GM21576 (cell line): ENCODE results near the gene ABCA10.
"Not testable (repeated sequence)": the region's sequence is repeated elsewhere in the genome, so short reads cannot be mapped to it uniquely, and the experiment has no call there.

ENCODE experiments used
- ATAC-seq: cut with Tn5 transposase; IDR thresholded peaks from one replicate; pipeline ENCODE4 v1.9.1; 2021; ENCODE audit warnings: mild to moderate bottlenecking, moderate library complexity; ENCODE audit not compliant: unreplicated experiment

The ABCA10 gene

GRCh38 chr17:69168642-69169041 is 60.0 kb downstream of the ABCA10 start:
- not testable (repeated sequence) for ATAC-seq

- ATAC-seq = no peak
Observed at GRCh38 chr17:69166957-69167356, 61.7 kb downstream of the ABCA10 start.

DNA sequence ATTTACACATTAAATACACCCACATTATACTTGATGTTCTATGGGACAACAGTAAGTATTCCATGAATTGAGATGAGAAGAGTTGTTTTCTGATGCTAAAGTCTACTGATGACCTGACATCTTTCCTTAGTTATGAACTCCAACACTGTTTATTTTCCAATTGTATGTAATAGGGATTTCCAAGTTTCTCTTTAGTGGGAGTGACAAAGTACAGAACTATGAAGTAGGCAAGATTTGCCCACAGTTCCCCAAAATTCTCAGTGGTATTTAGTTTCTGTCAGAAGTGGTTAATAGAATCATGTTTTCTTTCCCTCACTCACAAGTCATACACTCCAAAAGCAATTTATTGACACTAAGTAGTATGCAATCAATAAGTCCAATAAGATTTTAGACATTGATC is 64.4 kb downstream of the ABCA10 start:
- no peak for ATAC-seq

DNA sequence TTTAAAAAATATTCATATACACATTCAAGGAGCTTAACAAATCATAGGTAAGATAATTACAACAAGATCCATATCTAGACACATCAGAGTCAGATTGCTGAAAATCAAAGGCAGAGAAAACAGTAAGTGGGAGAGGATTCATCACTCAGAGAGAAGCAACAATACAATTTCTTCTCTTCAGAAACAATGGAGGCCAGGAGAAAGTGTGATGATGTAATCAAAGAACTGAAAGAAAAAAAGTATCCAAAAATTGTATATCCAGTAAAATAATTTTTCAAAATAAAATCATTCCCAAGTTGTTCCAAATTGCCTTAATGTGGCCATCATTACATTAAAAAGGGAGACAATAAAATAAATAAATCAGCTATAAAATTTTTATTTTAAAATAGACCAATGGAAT is 69.2 kb downstream of the ABCA10 start:
- ATAC-seq = no peak

DNA sequence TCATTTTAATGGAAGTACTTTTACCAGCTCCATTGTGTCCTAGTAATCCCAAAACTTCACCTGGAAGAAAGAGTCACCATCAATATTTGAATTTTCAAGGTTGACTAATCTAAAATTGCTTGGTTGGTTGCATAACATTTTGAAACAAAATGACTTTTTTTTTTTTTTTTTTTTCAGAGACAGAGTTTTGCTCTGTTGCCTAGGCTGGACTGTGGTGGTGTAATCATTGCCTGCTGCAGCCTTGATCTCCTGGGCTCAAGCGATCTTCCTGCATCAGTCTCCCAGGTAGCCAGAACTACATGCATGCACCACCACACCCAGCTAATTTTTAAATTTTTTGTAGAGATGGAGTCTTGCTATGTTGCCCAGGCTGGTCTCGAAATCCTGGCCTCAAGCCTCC is 74.4 kb downstream of the ABCA10 start:
- no peak for ATAC-seq

DNA sequence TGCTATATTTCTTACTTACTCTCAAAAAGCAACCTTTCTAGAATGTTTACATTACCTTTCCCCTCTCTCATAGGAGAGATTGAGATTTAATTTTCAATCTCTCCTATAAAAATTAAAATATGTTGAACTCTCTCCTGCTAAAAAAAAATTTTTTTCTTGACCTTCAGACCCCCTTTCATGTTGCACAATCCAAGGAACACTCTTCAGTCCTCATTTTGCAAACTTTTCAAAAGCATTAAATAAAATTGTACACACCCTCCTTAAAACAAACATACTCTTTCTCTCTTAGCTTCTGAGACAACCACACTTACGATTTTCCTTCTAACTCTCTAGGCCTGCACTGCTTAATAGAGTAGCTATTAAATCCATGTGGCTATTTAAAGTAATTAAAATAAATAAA is 78.3 kb downstream of the ABCA10 start:
- no peak for ATAC-seq

DNA sequence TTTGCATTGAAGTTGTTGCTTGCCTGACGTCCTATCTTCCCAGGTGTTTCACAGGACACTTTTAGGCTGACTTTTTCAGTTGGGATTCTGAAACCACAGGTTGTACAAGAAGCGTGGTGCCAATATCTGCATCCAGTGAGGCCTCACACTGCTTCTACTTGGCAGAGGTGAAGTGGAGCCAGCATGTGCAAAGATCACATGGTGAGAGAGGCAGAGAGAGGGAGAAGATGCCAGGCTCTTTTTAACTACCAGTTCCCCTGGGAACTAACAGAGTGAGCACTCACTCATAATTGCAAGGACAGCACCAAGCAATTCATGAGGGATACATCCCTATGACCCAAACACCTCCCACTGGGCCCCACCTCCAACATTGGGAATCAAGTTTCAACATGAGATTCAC is 81.2 kb downstream of the ABCA10 start:
- ATAC-seq = no peak

DNA sequence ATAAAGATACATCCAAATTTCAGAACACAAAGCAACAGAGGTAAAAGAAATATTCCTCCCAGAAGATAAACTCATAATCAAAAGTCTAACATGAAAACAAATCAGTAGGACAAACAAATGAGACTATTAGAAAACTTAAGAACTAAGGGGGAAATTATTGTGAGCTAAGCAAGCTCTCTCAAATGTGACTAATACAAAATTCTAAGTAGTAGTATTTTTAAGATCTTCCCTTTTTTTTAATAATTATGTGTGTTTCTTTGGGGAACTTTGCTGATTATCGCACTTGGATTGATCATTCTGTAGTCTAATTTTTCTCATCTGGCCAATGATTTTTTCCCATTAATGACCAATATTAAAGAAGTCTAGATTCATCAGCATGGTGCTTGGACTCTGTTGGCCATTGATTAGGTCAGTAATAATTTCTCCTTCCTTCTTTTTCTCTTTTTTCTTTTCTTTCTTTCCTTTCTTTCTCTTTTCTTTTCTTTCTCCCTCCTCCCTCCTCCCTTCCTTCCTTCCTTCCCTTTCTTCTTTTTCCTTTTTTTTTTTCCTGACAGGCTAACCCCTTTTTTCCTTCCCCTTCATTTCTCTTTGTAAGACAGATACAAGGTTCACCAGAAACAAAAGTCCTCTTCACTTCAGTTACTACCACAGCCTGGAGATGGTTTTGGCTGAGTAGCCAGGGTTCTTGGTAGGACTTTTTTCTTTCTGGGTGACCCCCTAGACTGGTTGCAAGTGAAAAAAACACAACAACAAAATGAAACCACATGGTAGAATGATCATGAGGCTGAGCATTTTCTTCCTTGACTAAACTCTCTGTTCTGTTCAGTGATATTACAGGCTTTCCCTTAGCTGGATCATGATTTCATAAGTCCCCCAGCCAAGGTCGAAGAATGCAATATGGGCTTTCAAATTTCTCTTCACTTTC is 84.0 kb downstream of the ABCA10 start:
- no peak for ATAC-seq

DNA sequence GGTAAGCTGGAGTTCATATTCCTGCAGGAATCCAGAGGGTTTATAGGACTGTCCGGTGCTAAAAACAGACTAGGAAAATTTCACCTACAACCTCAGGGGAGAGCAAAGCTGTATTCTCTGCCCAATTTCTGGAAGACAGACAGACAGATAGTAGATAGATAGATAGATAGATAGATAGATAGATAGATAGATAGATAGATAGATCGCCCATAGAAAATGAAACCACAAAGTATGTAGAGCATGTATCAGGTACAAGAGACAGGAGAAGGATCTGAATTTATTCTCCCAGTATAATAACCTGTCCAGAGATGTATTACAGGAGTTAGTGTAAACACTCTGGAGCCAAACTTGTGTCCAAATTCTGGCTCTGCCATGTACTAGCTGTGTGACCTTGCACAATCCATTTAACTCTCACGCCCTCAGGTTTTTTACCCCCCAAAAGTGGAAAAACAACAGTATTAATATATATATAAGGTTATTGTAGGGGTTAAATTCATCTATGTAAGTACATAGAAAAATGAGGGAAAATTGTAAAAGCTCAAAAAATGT is 84.9 kb downstream of the ABCA10 start:
- no peak for ATAC-seq

- no peak for ATAC-seq
Observed at GRCh38 chr17:69143151-69143550, 85.5 kb downstream of the ABCA10 start.

- no peak for ATAC-seq
Observed at GRCh38 chr17:69142175-69142802, 86.3 kb downstream of the ABCA10 start.

- ATAC-seq = no peak
Observed at GRCh38 chr17:69141431-69142174, 87.0 kb downstream of the ABCA10 start, which contains the start of gene ABCA6. Gene ABCA6, minus strand, starts transcription at chr17:69141895. Its CDS starts 1,192 bp downstream, at chr17:69140703.

GRCh38 chr17:69134112-69134511 is 94.5 kb downstream of the ABCA10 start:
- no peak for ATAC-seq

GRCh38 chr17:69130627-69131296 is 97.9 kb downstream of the ABCA10 start:
- ATAC-seq = no peak

DNA sequence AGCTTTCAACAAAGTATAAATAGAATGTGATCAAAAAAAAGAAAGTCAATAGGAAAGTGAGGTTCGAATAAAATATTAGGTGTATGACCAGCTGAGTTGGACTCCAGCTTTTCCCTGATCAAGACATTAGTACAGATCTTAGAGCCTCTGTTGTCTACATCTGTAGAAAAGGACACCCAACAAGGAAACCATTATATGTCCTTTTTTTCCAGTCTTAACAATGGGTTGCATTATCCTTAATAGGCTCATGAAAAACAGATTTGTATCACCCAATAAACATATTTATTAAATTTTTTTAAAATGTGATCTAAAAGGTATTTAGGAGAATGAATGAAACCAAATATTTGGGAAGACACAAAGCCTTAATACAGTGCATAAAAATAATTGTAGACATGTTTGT is 105.0 kb downstream of the ABCA10 start:
- no peak for ATAC-seq

- no peak for ATAC-seq
Observed at GRCh38 chr17:69122065-69122464, 106.6 kb downstream of the ABCA10 start.

DNA sequence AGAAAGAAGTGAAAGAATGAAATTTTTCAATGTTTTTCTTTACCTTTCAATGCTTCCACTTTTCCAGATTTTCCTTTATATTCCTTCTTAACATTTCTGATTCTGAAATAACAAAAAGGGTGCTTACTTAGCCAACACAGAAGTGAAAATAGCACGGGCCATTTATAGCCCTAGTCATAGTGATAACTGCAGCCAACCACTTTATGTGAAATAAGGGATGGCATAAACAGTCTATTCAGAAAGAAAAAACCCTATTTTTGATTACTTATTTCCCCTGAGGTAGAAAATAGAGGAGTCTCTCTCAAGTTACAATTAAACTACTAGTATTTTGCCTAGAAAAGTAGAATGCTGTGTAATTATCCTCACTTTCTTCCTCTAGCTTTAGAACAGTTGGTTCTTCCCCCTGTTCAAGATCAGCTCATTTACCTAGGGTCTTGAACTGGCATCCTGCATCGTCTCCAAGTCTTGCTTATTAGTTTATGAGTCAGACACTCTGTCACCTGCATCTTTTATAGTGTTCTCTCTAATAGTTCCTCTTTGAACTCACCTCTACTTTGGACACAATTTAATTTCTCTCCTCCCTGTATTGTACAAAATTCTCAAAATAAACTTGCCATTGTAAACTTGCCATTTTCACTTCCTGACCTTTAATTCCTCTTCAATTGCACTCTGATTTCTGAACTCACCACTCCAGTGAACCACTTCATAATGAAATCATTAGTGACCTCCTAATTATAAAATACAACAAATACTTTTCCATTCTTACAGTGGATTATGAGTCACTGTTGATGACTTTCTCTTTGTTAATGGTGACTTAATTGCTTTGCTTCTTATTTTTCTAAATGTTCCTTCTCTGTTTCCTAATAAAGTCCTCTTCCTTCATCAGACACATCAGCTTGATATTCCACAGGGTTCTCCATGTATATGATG is 110.5 kb downstream of the ABCA10 start:
- peak; percentile 43 for ATAC-seq

DNA sequence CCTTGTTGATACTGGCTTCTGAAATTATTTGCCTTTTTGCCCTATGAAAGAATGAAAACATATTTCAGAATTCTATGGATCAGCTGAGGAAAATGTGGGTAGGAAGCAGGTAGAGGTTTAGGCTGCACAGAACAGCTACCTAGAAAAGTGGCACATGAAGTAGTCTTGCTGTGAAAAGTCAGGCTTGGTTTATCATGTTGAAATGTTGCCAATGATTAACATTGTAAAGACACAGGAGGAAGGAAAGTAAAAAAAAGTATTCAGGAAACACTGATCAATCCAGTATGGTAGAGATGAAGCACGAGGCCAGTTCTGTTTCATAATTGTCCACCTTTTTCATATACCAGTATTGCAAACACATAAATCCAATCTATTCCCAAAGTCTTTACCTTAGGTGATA is 116.8 kb downstream of the ABCA10 start:
- no peak for ATAC-seq

DNA sequence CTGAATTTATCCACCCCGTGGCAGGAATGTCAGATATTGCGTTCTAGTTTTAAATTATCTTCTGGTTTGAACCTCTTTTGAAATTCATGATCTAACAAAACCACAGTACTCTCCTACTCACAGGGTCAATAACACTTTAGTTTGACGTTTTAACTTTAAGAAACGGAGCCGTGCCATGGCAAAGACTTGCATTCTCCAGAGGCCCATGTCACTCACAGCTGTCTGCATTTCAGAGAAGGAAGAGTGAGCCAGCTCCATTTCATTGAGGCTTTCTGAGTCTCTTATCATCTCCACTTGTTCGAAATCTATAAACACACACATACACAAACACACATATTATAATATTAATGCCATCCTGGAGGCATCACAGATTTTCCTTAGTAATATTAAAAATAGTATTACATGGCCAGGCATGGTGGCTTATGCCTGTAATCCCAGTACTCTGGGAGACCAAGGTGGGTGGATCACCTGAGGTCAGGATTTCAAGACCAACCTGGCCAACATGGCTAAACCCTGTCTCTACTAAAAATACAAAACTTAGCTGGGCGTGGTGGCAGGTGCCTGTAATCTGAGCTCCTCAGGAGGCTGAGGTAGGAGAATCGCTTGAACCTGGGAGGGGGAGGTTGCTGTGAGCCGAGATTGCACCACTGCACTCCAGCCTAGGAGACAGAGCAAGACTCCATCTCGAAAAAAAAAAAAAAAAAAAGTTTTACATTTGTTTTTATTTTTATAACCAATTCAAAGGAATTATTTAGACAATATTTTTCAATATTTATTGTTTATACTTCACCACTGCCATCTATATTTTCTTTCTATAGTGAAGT is 122.5 kb downstream of the ABCA10 start:
- ATAC-seq = no peak
